Limb (tissue), 2 donors: Measurements from ENCODE around the gene GAS2L2.
"Not testable (repeated sequence)": the region's sequence is repeated elsewhere in the genome, so short reads cannot be mapped to it uniquely, and the experiment has no call there.

ENCODE experiments used
- DNase-seq, 2 donors: peaks; one replicate each; pipeline ENCODE4 v3.0.0-alpha.2; 2016; ENCODE audit errors: extremely low spot score in 2 of 2

Gene GAS2L2

DNA sequence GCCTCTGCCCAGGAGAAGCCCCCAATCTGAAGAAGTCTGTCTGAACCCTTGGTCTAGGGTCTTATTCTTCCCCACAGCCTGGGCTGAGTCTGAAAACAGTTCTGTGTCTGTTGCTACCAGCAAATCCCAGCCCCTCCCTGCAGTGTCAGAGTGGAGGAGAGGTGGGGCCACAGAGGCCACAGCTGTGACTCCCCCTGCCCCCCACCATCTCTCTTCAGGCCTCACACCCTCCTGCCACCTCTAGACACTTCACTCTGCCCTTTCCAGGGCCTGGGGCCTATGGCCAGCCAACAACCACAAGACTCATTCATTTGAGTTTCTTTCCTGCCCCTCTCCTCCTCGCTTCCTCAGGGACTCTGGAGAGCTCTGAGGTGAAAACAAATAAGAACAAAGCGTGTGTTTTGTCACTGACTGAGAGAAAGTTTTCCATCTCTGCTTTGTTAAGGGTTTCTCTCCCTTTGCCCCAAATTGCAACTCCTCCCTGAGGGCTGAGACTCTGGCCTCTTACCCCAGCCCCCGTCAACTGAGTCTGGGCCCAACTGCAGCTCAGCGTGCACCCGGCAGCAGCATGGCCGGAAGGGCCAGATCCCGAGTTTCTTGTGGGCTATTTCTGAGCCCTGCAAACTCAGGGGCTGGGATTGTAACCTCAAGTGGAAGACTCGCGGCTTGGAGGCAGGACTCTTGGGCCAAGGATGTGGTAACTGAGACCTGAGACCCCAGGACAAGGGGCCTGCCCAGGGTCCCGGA lies 20.8 kb upstream of the GAS2L2 start:
- no peak for DNase-seq

DNA sequence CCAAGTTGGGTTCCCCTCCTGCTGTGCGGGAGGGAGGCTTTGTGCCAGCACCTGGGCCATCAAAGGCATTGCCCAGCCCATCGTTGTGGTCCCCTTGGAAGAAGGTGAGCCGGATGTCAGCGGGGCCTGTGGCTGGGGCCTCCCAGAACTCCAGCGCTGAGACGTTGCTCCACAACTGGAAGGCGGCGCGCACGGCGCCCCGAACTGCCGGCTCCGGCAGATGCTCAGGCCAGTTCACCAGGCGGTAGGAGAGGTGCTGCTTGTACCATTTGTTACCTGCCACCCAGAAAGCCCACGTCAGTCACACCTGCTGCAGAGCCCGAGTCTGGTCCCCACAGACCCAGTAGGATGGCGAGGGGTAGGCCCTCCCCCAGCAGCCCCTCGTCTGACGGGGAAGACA lies 20.1 kb upstream of the GAS2L2 start:
- no peak for DNase-seq

DNA sequence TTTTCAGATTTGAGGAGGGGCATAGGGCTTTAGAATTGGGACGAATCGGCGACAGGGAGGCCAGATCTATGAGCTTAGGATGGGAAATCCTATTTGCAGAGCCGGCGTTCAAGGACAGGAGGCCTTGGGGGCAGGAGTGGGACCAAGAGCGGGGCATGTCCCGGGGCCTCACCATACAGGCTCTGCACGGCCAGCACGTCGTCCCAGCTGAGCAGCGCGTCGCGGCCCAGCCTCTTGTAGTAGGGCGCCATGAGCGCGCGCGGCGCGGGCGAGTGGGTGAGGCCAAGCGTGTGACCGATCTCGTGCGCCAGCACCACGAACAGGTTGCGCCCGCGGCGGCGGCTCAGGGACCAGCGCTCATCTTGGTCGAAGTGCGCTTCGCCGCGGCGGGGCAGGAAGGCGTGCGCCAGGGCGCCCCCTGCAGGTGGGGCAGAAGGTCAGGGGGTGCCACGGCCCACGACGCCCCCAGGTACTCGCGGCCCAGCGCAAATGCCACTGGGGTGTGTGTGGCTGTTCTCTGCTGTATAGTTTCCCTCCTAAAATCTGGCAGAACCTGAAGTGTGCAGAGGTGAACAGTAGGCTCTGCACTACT lies 17.0 kb upstream of the GAS2L2 start:
- DNase-seq: no peak

DNA sequence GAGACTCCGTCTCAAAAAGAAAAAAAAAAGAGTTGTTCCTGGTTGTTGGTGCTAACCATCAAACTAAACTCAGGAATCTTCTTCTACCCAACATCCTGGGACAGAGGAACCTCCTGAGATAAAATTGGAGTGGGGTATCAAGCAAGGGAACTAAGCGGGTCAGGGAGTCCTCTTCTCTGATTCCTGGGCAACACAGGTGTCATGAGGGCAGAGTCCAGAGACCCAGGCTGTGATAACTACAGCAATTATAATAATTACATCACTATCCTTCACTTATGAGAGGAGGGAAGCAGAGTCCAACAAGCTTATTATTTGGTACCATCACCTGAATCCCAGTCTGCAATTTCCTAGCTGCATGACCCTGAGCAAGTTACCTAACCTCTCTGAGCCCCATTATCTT lies 15.8 kb upstream of the GAS2L2 start:
- no peak for DNase-seq

DNA sequence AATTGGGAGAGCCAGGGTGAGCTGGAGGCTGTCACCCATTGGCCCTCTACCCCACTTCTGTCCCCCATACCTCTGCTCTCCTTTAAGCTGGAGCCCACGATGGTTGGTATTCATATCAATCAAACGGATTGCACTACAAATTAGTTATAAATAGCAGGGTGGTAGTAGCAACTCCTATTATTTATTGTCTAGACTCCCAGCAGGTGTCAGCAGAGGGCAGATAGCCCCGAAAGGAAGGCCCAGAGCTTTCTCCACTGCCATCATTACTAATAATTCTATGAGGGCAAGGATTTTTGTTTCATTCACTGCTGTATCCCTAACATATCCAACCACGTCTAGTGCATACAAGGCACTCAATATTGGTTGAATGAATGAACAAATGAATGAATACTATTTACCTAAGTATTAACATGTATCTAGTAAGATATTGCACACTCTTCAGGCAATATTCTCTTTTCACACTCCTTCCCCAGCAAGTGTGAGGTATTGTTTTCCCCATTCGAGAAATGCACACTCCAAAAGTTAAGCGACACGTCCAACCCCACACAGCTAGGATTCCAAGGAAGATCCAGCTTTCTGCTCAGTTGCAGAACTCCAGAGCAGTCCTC lies 14.0 kb upstream of the GAS2L2 start:
- DNase-seq: no peak

DNA sequence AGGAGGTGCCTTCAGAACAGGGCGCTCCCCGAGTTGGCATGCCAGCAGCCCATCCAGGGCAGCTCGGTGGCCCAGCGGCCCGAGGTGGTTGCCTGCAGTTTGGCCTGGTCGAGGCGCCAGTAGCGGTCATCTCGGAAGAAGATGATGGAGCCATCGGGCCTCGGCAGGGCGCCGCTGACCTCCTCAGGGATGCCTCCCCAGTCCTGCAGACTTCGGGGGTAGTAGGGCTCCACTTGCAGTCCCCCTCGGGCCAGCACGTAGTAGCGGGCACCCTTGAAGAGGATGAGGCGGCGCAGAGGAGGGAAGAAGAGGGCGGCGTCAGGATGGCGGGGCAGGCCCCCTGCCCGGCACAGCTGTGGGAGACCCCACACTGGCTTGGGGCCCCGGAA lies 13.4 kb upstream of the GAS2L2 start:
- no peak for DNase-seq

DNA sequence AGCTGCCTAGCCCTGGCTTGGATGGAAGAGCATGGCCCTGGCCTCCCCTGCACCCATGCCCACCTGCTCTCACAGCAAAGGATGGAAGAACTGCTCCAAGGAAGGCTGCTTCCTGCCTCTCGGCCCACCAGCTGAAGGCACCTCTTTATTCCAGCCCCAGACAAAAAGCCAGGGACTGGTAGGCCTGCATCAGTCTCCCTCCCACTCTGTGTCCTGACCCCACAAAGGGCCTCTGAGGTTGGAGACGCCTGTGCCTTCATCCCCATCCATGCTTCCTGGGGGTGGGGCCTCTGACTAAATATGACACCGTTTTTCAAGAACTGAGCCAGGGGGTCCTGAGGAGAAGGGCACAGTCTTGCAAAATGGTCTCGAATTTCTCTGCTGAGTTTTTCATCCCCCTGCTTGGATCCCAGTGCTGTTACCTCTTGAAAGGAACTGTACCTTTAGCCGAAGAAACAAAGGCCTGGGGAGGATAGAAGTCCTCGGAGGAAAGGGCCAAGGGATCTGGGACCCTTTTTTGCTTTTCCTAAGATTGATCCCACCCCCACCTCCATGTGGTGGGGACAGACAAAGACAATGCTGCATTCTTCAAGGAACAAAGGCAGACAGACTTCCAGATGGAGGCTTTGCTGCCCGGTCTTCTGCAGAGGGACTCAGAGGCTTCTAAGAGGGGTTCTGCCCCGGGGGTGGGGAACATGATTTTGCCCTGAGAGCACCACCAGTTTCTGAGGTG lies 12.9 kb upstream of the GAS2L2 start:
- no peak for DNase-seq

DNA sequence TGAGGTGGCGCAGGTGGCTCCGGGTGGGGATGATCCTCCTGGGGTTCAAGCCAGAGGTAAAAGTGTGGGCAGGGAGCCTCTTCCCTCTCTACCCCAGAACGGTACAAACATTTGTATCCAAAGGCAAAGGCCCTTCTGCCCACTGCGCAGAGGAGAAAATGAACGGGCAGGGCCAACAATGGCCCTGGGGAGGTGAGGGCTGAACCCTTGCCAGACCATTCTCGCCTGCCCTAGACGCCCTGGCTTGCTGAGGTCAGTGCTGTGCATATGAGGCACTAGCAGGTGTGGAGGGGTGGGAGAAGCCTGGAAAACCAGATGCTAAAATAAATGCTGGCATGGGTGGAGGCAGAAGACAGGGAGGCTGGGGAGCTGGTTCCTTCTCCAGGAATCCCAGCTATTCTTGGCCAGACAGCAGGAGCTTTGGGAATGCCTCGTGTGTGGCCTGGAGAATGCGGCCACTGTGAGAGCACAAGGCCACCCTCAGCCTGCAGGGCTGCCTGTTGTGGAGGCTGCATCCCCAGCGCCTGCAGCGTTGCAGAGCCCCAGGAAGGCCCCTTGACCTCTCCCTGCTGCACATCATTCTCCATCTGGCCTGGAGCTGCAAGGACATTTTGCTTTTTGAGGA lies 12.2 kb upstream of the GAS2L2 start:
- no peak for DNase-seq

DNA sequence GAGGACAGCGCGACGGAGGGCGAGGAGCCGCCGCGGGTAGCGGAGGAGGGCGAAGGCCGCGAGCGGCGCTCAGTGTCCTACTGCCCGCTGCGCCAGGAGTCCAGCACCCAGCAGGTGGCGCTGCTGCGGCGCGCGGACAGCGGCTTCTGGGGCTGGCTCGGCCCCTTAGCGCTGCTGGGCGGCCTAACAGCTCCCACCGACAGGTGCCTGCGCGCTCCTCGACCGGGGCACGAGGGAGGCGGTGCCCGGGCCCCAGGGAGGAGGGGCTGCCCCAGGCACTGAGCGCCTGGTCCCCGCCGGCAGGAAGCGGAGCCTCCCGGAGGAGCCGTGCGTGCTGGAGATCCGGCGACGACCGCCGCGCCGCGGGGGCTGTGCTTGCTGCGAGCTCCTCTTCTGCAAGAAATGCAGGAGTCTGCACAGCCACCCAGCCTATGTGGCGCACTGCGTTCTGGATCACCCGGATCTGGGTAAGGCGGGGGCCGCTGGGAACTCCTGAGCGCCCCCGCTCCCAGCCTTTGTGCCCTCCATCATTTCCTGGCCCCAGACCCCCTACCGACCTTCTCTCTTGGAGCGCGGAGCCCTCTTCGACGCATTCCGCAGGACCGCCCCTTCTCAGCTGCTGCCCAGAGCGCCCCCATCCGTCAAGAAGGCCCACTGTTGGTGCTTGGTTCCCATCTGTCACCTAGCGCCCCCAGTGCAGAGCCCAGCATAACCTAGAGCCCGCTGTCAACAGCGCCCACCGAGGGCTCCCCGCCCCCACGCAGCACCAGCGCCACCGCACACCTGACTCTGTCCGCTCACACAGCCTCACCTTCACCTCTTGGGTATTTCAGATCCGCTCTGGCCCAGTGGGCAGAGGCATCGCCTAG lies 11.3 kb upstream of the GAS2L2 start:
- DNase-seq: peak; percentile 84 to 93

DNA sequence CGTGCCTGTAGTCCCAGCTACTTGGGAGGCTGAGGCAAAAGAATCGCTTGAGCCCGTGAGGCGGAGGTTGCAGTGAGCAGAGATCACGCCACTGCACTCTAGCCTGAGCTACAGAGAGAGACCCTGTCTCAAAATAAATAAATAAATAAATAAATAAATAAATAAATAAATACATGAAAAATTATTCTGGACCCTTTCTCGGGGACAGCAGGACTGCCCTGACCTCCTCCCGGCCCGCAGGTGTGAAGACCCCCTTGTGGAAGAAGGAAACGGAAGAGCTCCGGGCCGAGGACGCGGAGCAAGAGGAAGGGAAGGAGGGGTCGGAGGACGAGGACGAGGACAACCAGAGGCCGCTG lies 10.7 kb upstream of the GAS2L2 start:
- DNase-seq: no peak

DNA sequence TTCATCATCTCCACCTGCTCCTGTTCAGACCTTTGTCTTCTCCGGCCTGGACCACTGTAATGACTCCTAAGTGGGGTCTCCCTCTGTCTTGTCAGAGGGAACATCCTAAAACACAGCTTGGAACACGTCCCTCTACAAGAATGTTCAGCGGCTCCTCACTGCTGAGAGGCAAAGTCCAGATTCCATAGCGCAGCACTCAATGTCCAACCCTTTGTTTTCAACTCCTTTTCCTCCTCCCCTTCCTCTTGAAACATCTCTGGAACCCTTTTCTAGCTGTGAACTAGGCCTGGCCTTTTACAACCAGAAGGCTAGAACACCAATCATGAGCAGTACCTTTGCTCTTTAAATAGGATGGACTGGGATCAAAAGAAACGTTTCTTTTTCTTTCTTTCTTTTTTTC lies 8.6 kb upstream of the GAS2L2 start:
- no peak for DNase-seq

DNA sequence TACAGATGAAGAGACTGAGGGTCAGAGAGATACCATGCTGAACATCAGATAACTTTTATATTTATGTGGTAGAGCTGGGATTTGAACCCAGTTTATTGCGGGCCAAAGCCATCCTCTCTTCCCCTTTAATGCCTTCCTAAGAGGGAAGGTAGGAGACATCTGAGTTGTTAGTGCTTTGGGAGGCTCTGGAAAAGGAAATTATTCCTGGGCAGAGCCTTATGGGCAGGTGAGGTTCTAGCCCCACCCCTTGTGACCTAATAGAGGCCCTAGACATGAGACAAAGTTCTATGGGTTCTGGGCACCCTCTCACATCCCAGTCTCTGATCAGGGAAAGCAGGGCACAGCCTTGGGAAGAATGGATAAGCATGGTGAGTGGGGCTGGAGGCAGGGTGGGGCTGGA lies 7.5 kb upstream of the GAS2L2 start, which contains the start of gene C17orf50:
C17orf50 (plus strand) TSS at position 301 of the 400 bp plus-strand sequence; CDS start at position 356, 55 bp downstream.
- DNase-seq: no peak

DNA sequence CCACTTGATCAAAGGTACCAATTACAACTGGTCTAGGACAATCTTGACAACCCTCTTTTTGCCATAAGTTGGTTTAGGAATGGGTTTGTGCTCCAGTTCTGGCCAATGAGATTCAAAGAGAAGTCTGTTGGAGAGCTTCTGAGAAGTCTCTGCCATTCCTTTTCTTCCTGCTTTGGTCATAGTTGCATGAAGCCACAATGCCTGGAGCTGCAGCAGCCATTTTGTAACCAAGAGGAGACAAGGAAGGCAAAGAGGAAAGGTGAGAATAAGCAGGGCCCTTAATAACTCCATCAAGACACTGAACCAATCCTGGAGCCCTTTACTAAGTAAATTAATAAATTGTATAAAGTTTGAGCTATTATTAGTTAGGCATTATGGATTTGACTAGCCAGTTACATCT lies 4.2 kb upstream of the GAS2L2 start:
- no peak for DNase-seq

DNA sequence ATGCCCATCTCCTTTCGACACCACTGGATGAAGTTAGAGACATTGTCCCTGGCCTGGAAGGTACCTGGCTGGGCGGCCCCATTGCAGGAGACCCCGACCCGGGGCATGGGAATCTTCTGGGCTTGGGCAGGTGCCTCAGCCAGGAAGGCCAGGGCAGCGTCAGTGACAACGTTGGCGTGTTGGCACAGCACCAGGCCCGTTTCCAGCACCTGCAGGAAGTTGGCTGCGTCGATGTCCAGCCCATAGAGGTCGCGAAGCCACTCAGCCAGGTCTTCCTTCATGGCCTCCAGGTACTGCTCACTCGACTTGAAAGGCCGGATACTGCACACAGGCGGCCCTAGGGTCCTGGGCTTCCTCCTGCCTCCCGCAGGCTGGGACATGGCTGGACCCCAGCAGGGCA lies 568 bp downstream of the GAS2L2 start:
- DNase-seq: no peak

DNA sequence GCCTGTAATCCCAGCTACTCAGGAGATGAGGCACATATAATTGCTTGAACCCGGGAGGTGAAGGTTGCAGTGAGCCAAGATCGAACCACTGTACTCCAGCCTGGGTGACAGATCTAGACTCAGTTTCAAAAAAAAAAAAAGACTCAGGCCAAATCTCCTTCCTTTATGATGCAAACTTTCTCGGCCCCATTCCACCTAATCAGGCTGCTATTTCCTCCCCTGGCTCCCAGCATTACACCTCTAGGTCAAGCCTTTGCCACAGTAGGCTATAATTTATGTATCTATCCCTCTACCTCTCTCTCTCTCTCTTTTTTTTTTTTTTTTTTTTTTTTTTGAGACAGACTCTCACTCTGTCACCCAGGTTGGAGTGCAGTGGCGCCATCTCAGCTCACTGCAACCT lies 1.5 kb downstream of the GAS2L2 start:
- not testable (repeated sequence) for DNase-seq

DNA sequence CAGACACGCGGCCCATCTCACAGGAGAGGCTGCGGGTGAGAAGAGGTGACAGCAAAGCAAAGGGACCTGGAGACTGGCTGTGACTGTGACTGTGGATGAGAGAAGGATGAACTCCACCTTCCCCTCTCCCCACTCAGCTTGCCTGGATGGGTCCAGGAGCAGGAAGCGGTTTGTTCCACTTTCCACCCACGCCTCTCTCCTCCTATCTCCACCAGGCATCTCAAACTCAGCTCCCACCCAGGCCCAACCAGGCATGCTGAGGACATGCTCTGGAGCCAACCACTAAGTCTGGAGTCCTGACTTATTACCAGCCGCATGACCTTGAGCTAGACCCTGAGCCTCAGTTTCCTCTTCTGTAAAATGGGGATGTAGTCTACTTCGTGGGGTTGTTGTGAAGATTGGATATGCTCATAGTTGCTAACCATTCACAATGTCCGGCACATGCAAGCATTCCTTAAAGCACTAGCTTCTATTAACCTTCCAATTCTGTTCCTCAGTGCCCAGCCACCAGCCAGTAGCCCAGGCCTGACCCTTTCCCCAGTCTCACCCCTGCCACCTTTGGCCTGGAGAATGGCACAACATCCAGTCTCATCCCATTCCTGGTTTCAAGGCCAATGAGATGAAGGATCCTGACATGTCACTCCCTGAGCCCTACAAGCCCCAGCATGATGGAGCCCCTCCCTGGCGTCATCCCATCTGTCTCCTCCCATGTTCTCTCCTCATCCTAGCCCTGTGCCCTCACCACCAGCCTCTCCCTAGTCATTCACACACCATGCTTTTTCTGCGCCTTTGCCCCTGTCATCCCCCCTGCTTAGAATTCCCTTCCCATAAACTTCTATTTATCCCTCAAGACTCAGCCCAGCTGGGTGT lies 2.3 kb downstream of the GAS2L2 start:
- no peak for DNase-seq

DNA sequence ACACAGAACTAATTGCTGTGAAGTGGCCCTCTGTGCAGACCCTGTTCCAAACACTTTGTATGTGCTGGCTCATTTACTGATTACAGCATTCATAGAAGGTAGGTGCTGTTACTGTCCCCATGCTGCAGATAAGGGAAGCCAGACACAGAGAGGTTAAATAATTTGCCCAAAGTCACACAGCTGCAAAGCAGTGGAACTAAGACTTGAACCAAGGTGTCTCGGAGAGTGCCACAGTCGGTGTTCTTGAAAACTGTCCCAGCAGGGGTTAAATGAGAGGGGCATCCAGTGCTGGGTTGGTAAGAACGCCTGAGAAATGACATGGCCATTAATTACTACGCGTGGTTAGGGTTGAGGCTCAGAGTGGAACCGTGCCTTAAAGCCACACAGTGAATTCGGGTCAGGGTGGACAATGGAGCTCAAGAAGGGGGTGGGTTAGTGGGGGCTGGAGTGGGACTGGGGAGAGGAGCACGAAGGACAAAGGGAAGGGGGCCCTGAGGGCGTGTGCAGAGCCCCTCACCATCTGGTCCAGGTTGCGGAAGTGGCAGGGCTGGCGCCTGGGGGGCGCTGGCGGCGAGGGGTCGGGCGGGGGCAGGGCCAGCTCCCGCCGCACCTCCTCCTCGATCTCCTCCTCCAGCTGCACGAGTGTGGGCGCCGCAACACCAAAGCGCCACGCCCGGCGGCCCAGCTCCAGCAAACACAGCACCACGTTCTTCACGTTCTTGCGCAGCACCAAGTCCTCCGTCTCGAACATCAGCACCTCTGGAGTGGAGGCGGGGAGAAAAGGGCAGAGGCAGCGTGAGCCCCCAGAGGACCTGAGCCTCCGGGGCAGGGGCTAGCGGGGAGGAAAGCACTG lies 3.3 kb downstream of the GAS2L2 start:
- no peak for DNase-seq

DNA sequence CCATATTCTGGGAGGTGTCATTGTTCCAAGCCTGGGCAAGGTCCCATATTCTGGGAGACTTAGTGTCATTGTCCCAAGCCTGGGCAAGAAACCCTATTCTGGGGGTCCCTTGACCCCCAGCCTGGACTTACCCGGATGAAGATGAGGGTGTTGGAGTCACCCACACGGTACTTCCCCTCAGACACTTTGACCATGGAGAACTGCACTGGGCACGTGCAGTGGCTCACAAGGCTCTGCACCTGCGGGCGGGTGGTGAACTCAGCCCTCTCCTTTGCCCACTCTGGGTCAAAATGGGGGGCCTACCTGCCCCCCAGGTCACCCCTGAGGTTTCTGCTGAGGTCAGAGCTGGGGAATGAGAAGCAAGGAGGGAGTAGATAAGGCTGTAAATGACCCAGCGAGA lies 4.1 kb downstream of the GAS2L2 start:
- DNase-seq: no peak

DNA sequence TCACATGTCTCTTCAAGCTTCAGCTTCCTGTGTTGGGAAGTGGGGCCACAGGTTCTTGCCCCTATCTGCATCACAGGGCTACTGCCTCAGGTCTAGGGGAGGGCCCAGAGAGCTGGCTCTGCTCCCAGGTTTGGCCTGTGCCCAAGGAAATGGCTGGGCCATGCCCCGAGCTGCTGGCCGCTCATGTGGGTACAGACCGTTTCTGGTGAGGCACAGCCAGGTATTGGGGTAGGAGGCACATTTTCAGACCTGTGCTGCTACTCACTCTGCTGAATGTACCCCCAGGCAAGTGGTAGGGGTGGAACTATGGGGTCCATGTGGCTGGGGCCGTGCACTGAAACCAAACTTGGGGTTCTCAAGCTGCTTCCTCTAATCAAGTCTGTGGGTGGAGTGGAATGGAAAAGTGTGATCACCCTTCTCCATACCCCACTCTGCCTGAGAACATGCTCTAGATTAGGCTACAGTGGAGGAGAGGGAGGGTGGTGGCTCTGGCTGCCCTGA lies 4.6 kb downstream of the GAS2L2 start:
- DNase-seq: no peak
